HG03103 (cell line): ENCODE measurements around the gene HOXC13.

Source experiments
- ATAC-seq: cut with Tn5 transposase; IDR thresholded peaks from one replicate; pipeline ENCODE4 v1.9.1; 2021; ENCODE audit warnings: low read depth; ENCODE audit not compliant: unreplicated experiment

Gene HOXC13, protein sequence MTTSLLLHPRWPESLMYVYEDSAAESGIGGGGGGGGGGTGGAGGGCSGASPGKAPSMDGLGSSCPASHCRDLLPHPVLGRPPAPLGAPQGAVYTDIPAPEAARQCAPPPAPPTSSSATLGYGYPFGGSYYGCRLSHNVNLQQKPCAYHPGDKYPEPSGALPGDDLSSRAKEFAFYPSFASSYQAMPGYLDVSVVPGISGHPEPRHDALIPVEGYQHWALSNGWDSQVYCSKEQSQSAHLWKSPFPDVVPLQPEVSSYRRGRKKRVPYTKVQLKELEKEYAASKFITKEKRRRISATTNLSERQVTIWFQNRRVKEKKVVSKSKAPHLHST

GRCh38 chr12:53938326-53939140 is at the start of gene HOXC13:
HOXC13 (plus strand) TSS chr12:53938831; CDS start chr12:53938907, 76 bp downstream.
- ATAC-seq: no peak

- ATAC-seq: no peak
These were observed 48.5 kb upstream of the HOXC13 start for GRCh38 chr12:53890081-53890480.

- ATAC-seq: no peak
These were observed 45.8 kb upstream of the HOXC13 start for GRCh38 chr12:53892762-53893395.

DNA sequence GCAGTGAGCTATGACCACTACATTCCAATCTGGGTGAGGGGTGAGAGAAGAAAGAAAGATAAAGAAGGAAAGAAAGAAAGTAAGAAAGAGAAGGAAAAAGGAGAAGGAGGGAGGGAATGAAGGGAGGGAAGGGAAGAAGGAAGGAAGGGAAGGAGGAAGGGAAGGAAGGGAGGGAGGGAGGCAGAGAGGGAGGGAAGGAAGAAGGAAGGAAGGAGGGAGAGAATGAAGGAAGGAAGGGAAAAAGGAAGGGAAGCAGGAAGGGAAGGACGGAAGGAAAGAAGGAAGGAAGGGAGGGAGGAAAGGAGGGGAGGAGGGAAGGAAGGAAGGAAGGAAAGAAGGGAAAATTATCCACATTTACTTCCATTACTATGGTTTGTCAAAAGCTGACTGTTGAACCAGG is 39.4 kb upstream of the HOXC13 start:
- ATAC-seq: no peak

- ATAC-seq: no peak
These were observed 31.5 kb upstream of the HOXC13 start for GRCh38 chr12:53907103-53907502.

DNA sequence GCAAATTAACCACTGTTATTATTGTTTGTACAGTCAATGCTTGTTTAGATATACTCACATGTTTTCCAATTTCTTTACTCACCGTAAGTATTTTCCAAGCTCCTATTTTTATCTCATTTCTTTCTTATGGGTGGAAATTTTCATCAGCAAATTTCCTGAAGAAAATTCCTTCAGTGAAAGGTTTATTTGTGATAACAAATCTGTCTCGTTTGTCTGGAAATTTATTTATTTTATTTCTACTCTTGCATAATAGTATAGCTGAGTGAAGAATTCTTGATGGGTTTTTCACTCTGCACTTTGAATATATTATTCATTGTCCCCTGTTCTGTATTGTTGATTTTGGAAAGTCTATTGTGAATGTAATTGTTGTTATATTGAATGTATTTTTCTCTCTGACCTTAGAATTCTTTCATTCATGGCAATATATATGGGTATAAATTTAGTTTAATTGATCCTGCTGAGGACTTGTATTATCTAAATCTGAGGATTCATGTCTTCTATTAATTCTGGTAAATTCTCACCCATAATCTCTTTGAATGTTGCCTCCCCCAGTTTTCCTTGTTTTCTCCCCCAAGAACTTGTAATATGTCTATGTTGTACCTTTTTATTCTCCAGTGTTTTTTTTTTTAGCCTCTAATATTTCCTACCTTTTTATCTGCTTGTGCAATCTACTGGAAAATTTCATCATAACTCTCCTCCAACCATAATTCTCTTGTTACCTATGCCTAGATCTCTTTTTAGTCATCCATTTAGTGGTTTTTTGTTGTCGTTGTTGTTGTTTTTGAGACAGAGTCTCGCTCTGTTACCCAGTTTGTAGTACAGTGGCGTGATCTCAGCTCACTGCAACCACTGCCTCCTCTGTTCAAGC is 21.6 kb upstream of the HOXC13 start:
- ATAC-seq: no peak

DNA sequence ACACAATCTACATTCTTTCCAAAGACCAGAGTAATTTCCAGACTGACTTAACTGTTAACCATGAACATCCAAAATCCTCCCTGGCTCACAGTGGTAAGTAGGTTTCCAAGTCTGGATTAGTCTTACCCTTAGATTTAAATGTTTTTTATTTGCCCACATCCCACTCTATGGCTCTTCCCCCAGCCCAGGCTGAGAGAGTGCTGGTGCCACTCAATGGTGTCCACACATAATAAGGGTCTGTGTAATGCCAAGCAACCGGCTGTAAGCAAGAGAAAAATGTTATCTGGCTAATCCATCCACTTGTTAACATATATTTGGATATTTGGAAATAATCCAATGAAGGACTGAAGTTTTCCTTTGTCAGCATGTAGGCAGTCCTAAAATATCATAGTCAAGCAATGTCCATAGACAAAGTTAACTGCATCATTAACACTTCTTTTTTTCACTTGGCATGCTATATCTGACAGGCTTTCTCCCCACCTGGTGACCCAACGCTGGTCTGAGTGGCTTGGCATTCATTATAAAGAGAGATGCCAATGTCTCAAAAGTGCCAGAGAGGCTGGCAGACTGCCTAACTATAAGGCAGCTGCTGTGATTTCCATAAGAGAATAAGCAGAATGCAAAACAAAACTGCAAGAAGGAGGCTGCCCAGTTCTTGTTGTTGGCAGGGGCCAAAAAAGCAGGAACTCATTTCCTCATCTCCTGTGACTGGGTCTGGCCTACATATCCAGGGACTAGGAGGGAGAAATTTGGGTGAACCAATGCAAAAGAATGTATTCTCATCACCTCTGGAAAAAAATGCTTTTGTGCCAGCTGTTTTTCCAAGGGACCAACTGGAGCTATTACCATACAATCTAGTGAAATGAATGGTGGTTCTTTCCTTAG is 13.9 kb upstream of the HOXC13 start:
- ATAC-seq: no peak

DNA sequence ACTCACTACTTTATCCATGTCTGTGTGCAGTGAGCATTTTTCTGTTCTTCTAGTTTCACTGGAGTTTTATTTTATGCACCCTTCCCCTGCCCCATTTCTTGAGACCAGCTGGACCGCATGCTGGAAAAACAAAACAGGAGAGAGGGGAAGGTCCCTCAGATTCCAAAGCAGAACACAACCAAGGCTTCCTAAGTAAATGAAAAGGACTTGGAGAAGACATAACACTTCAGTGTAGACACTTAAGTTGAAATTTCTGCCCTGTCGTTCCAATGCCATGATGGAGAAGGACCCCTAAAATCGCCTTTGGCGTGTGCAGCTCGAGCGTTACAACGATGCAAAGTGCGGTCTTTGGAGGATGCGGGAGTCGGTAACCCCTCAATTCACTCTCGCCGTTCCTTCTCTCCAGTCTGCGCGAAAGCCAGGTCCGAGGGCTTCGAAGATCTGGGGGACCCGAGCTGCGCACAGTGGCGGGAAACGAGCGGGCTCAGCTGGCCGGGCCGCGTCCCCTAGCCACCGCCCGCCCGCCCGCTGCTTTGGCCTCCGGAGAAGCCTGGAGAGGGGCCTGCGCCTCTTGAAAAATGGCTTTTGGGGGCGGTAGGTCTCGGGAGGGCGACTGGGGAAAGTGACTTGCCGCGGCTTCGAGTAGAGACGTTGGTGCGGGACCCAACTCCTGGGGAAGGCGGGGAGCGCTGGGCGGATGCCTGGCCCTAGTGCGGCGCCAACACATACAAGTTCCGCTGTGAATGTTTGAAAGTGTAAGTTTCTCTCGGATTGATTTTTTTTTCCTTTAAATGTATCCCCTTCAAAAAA is 11.2 kb upstream of the HOXC13 start:
- no peak for ATAC-seq

GRCh38 chr12:53928054-53928835 is 10.4 kb upstream of the HOXC13 start:
- ATAC-seq: no peak

GRCh38 chr12:53929527-53929926 is 9.1 kb upstream of the HOXC13 start:
- ATAC-seq: no peak

DNA sequence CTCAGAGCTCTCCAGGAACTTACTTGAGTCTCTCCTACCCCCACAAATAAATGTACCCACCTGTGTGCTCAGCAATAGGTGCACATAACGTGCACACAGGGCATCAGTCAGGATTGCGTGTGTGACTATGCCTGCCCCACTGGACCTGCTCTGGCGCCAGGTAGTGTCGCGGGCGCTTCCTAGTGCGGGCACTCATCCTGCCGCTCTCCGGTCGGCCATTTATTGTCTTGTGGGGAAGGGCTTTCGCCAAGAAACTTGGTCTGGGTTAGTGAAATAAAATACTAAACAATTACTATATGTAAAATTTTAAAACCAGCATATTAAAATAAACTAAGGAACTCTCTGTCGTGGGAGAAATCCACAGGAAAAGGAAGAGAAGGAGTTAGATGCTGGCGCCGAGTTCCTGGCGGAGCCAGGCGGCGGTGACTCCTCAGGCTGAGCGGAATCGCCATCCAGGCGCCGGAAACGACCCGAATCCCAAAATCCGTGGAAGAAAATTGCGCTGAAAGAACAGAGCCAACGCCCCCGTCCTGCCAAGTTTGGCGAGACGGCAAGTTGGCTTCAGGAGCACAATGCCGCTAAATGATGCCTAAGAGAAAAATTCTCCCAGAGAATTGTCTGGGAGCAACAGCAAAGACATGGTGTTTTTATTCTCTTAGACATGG is 7.9 kb upstream of the HOXC13 start:
- no peak for ATAC-seq

GRCh38 chr12:53931844-53932581 is 6.6 kb upstream of the HOXC13 start:
- no peak for ATAC-seq

GRCh38 chr12:53932915-53933314 is 5.7 kb upstream of the HOXC13 start:
- no peak for ATAC-seq

DNA sequence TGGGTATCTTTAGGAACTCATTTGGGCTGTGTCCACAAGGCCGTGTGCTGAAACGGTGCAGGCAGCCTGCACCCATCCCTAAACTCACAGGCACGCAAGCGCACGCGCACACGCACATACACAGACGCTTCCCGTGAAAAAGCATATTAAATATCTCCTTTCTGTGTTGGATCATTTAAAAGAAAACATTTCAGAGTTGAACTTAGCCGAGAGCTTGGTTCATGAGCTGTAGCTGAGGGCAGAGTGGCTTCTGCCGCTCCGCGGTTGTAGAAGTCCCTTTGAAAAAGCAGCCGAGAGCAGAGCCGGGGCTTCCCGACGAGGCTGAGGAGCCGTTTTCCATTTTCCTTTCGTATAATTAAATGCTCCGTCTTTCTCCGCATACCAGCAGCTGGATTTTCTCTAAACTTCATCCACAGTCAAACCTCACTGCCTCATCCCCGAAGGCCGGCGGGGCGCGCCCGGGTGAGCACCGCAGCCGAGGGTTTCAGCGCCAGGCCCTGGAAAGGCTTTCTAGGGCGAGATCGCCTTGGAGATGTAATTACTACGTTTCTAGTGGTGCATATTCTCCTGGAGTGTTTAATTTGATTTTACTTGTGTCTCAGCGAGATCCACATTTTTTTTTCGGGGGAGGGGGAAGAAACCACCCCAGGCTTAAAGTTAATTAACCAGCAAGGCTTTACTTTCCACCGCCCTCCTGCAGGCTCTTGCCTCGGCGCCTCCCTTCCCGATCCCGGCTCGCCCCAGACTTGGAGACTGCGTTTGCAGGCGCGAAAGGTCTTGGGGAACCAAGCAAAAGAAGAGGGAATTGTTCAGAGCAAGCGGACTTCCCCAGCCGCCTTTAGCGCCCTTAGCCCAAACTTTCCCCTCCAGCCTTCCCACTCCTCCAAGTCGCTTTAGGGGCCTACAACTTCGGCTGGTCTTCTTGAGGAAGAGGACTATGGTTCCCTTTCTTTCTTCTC is 3.0 kb upstream of the HOXC13 start:
- no peak for ATAC-seq

DNA sequence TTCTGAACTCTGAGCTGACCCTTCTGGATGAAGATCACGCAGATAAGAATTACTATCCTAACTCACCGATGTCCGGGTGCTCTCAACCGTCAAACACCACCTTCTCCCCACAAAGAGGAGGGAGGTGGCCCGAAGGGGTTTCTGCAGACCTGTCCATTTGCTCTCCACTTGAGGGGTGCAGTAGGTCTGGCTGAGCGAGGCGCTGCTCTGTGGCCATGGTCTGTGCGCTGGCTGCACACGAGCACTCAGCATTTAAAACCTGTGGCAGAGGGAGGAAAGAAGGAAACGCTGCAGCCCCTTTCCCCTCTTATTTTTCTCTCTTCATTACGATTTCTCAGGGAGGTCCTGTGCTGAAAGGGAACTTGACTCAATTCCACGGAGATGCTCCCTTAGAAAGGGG is 1.5 kb upstream of the HOXC13 start:
- no peak for ATAC-seq
